NB4 (cell line): ENCODE results near the gene ARX.

ENCODE experiments used
- DNase-seq: peaks from one replicate; pipeline ENCODE4 v3.0.0; 2010; ENCODE audit warnings: low read depth
- H3K4me3 ChIP-seq: one replicate; pipeline ENCODE4 v1.5.1; 2011; ENCODE audit warnings: mild to moderate bottlenecking, low read depth, low read length, moderate library complexity
- CTCF ChIP-seq: IDR thresholded peaks from one replicate; pipeline ENCODE4 v1.5.1; 2012; ENCODE audit warnings: low read depth, low read length
- MAX ChIP-seq: IDR thresholded peaks from 2 replicates; pipeline ENCODE4 v1.6.1; 2011; ENCODE audit warnings: low read depth, low read length
- MYC ChIP-seq: IDR thresholded peaks from 2 replicates; pipeline ENCODE4 v1.6.1; 2011; ENCODE audit warnings: low read depth, low read length
- POLR2A ChIP-seq: IDR thresholded peaks from 2 replicates; pipeline ENCODE4 v1.6.1; 2011; ENCODE audit warnings: mild to moderate bottlenecking; ENCODE audit not compliant: insufficient read length; ENCODE audit errors: extremely low read depth

The ARX gene

GRCh38 chrX:24985120-24985519 is 30.6 kb downstream of the ARX start:
- no peak overlapping the region for H3K4me3 ChIP-seq

GRCh38 chrX:24983931-24984330 is 31.8 kb downstream of the ARX start:
- no peak overlapping the region for H3K4me3 ChIP-seq

More at GRCh38 chrX:24985120-24985519, 30.6 kb downstream of the ARX start:
- DNase-seq, result no peak
- TF ChIP-seq CTCF, result no peak
- TF ChIP-seq POLR2A, result no peak
- TF ChIP-seq MAX, result no peak
- TF ChIP-seq MYC, result no peak

GRCh38 chrX:24982306-24982965 is 33.3 kb downstream of the ARX start:
- no peak overlapping the region for H3K4me3 ChIP-seq
- TF ChIP-seq CTCF (no peak), MAX (no peak), MYC (no peak), POLR2A (no peak)
- no peak for DNase-seq

More at GRCh38 chrX:24983931-24984330, 31.8 kb downstream of the ARX start:
- no peak for TF ChIP-seq CTCF
- no peak for TF ChIP-seq MAX
- TF ChIP-seq POLR2A, result no peak
- no peak for TF ChIP-seq MYC
- no peak for DNase-seq

GRCh38 chrX:24981030-24981429 is 34.7 kb downstream of the ARX start:
- no peak for TF ChIP-seq MYC
- TF ChIP-seq MAX, result no peak
- TF ChIP-seq CTCF, result no peak
- no peak for TF ChIP-seq POLR2A
- no peak overlapping the region for H3K4me3 ChIP-seq
- DNase-seq, result no peak

- TF ChIP-seq MYC (no peak), MAX (no peak), CTCF (no peak), POLR2A (no peak)
- DNase-seq, result no peak
- no peak overlapping the region for H3K4me3 ChIP-seq
These were observed 36.7 kb downstream of the ARX start for GRCh38 chrX:24979081-24979480.
